Measurements from ENCODE around the gene CTBP2.

- TF ChIP-seq CTCF (IDR thresholded peaks at IDR 0.05) (no peak), EZH2phosphoT487 (IDR thresholded peaks at IDR 0.05) (no peak)
Measured at GRCh38 chr10:125064681-125065492, 95.5 kb downstream of the CTBP2 start.

Measured in neural progenitor cell (in vitro differentiated cells).